Adrenal gland (tissue), 5 donors: Measurements from ENCODE around the gene NELFA.

ENCODE experiments used
- POLR2A ChIP-seq, 2 donors: fragments of 450-650 bp; IDR thresholded peaks; one replicate each; pipeline ENCODE4 v1.6.1; 2017; ENCODE audit warnings: antibody characterized with exemption in 2 of 2, mild to moderate bottlenecking in 2 of 2, moderate library complexity in 1 of 2
- TF ChIP-seq, protein P1 (sequence below), 6 experiments: fragments of 450-650 bp in 4 of 6; fragments of 200-600 bp in 2 of 6; sonication (generic) in 1 of 6; IDR thresholded peaks; 1 replicate in 5 of 6; 2 replicates in 1 of 6; pipeline versions ENCODE4 v1.5.1 to v1.8.0; 2016 to 2021; ENCODE audit warnings: antibody characterized with exemption in 6 of 6, mild to moderate bottlenecking in 2 of 6, moderate library complexity in 1 of 6
- donor health status: DM: no; HTN: no; CAD: no.

DNA sequence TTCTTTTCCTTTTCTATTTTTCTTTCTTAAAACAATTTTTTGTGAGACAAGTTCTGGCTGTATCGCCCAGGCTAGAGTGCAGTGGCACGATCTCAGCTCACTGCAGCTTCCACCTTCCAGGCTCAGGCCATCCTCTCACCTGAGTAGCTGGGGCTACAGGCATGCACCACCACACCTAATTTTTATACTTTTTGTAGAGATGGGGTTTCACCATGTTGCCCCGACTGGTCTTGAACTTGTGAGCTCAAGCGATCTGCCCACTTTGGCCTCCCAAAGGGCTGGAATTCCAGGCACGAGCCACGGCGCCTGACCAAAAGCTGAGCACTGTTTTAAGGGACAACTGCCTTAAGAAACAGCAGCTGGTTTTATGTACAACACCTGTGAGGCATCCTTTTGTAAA lies 41.0 kb upstream of the NELFA start:
- TF ChIP-seq, protein P1, sequence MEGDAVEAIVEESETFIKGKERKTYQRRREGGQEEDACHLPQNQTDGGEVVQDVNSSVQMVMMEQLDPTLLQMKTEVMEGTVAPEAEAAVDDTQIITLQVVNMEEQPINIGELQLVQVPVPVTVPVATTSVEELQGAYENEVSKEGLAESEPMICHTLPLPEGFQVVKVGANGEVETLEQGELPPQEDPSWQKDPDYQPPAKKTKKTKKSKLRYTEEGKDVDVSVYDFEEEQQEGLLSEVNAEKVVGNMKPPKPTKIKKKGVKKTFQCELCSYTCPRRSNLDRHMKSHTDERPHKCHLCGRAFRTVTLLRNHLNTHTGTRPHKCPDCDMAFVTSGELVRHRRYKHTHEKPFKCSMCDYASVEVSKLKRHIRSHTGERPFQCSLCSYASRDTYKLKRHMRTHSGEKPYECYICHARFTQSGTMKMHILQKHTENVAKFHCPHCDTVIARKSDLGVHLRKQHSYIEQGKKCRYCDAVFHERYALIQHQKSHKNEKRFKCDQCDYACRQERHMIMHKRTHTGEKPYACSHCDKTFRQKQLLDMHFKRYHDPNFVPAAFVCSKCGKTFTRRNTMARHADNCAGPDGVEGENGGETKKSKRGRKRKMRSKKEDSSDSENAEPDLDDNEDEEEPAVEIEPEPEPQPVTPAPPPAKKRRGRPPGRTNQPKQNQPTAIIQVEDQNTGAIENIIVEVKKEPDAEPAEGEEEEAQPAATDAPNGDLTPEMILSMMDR (IDR thresholded peaks at IDR 0.05), result no peak
- TF ChIP-seq POLR2A (IDR thresholded peaks at IDR 0.05), result no peak
